ENCODE results near the gene CLASP2.

DNA sequence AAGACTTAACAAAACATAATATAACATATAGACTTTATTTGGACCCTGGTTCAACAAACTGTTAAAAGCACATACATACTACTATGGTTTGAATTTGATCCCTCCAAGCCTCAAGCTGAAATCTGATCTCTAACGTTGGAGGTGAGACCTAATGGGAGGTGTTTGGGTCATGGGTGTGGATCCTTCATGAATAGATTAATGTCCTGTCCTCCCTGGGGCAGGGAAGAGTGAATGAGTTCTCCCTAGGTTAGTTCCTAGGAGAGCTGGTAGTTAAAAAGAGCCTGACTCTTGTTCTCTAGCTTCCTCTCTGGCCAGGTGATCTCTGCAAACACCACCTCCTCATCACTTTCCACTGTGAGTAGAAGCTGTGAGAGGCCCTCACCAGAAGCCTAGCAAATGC lies 36.4 kb downstream of the CLASP2 start:
- TF ChIP-seq, protein P1, sequence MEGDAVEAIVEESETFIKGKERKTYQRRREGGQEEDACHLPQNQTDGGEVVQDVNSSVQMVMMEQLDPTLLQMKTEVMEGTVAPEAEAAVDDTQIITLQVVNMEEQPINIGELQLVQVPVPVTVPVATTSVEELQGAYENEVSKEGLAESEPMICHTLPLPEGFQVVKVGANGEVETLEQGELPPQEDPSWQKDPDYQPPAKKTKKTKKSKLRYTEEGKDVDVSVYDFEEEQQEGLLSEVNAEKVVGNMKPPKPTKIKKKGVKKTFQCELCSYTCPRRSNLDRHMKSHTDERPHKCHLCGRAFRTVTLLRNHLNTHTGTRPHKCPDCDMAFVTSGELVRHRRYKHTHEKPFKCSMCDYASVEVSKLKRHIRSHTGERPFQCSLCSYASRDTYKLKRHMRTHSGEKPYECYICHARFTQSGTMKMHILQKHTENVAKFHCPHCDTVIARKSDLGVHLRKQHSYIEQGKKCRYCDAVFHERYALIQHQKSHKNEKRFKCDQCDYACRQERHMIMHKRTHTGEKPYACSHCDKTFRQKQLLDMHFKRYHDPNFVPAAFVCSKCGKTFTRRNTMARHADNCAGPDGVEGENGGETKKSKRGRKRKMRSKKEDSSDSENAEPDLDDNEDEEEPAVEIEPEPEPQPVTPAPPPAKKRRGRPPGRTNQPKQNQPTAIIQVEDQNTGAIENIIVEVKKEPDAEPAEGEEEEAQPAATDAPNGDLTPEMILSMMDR (IDR thresholded peaks at IDR 0.05) = no peak
- TF ChIP-seq POLR2A (IDR thresholded peaks at IDR 0.05) = no peak

All from body of pancreas (tissue), 4 donors.